ENCODE data around the gene NF1.

DNA sequence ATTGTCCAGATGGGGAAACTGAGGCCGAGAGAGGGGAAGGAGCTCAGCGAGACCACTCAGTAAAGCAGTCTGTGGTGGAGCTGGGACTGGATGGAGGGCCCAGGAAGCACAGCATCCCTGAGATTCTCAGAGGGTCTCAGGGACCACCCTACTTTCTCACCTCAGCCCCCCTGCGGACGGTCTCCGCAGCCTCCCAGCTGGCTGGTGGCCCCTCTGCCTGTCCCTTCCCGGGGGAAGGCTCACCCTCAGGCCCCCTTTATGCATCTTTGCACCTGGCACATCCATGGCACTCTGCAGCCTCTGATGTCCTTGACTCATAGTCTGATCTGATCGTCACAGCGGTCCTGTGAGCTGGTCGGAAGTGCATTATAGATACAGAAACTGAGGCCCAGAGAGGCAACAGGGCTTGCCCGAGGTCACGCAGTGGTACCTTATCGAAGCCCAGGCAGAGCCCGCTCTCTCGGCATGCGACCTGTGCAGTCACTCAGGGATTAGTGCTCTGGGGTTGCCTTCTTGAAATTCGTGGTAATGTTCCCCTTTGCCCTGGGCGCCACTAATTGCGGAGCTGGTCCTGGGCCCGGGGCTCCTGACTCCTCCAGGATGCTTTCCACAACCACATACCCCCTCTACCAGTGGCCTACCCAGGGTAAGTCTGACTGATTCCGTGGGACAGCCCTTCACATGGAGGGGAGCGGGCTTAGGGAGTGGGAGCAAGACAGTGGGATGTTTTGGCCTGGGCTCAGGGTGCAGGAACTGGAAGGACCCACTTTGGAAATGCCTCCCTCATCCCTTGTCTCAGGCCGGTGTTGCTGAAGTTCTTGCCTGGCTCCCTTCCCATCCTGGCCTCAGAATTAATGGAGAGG is 321.1 kb downstream of the NF1 start:
- TF ChIP-seq POLR2A (IDR thresholded peaks at IDR 0.05) (no peak), POLR2AphosphoS5 (IDR thresholded peaks at IDR 0.05) (no peak)
- TF ChIP-seq, protein P1, sequence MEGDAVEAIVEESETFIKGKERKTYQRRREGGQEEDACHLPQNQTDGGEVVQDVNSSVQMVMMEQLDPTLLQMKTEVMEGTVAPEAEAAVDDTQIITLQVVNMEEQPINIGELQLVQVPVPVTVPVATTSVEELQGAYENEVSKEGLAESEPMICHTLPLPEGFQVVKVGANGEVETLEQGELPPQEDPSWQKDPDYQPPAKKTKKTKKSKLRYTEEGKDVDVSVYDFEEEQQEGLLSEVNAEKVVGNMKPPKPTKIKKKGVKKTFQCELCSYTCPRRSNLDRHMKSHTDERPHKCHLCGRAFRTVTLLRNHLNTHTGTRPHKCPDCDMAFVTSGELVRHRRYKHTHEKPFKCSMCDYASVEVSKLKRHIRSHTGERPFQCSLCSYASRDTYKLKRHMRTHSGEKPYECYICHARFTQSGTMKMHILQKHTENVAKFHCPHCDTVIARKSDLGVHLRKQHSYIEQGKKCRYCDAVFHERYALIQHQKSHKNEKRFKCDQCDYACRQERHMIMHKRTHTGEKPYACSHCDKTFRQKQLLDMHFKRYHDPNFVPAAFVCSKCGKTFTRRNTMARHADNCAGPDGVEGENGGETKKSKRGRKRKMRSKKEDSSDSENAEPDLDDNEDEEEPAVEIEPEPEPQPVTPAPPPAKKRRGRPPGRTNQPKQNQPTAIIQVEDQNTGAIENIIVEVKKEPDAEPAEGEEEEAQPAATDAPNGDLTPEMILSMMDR (IDR thresholded peaks at IDR 0.05): no peak

Data from prostate gland (tissue), 2 donors.